Hepatic stellate cell (primary cell): ENCODE data around the gene SLC25A42.
"Not testable (repeated sequence)": the region's sequence is repeated elsewhere in the genome, so short reads cannot be mapped to it uniquely, and the experiment has no call there.

Experiments used
- DNase-seq: peaks from one replicate; pipeline ENCODE4 v3.0.0; 2011; ENCODE audit warnings: low spot score

The SLC25A42 gene

GRCh38 chr19:19135713-19136112 is 71.9 kb downstream of the SLC25A42 start:
- DNase-seq: not testable (repeated sequence)

- DNase-seq: peak; percentile 45
These were observed 73.8 kb downstream of the SLC25A42 start for GRCh38 chr19:19137556-19138108.

- peak; percentile 100 for DNase-seq
These were observed 74.6 kb downstream of the SLC25A42 start, which contains the start of gene TMEM161A for GRCh38 chr19:19138109-19138981. TMEM161A (minus strand) TSS chr19:19138478; CDS start chr19:19138428, 50 bp downstream.

- DNase-seq: no peak
These were observed 76.1 kb downstream of the SLC25A42 start for GRCh38 chr19:19139876-19140229.

- DNase-seq: no peak
These were observed 76.7 kb downstream of the SLC25A42 start for GRCh38 chr19:19140476-19140875.

- no peak for DNase-seq
These were observed 78.6 kb downstream of the SLC25A42 start for GRCh38 chr19:19142347-19142746.

- no peak for DNase-seq
These were observed 81.5 kb downstream of the SLC25A42 start for GRCh38 chr19:19145281-19145680.

GRCh38 chr19:19145684-19146608 is 82.2 kb downstream of the SLC25A42 start:
- DNase-seq: peak; percentile 81

GRCh38 chr19:19146865-19147264 is 83.1 kb downstream of the SLC25A42 start:
- no peak for DNase-seq

- no peak for DNase-seq
These were observed 83.5 kb downstream of the SLC25A42 start for GRCh38 chr19:19147344-19147743.

- not testable (repeated sequence) for DNase-seq
These were observed 84.7 kb downstream of the SLC25A42 start for GRCh38 chr19:19148504-19148903.

GRCh38 chr19:19149435-19149834 is 85.6 kb downstream of the SLC25A42 start:
- no peak for DNase-seq

GRCh38 chr19:19151418-19151817 is 87.6 kb downstream of the SLC25A42 start:
- DNase-seq: no peak

- DNase-seq: no peak
These were observed 89.0 kb downstream of the SLC25A42 start for GRCh38 chr19:19152668-19153384.

GRCh38 chr19:19154768-19155494 is 91.1 kb downstream of the SLC25A42 start:
- DNase-seq: no peak

- DNase-seq: no peak
These were observed 91.9 kb downstream of the SLC25A42 start for GRCh38 chr19:19155495-19156219.

- DNase-seq: no peak
These were observed 94.0 kb downstream of the SLC25A42 start for GRCh38 chr19:19157808-19158207.

GRCh38 chr19:19159534-19159933 is 95.7 kb downstream of the SLC25A42 start:
- DNase-seq: no peak

- no peak for DNase-seq
These were observed 96.8 kb downstream of the SLC25A42 start for GRCh38 chr19:19160461-19161035.

- DNase-seq: no peak
These were observed 98.7 kb downstream of the SLC25A42 start for GRCh38 chr19:19162495-19162894.
